ENCODE results near the gene SAE1. TPM values are rescaled to one million over a fixed set of nuclear protein-coding genes. Genes with fewer than 3 reads are reported as not detected.
A peak's percentile ranks its signal among the peaks of the same experiment; 100 is the strongest.

Gene SAE1
- polyA plus RNA-seq, 3 donors = 28.3 to 54.2 (median 46.5) TPM

DNA sequence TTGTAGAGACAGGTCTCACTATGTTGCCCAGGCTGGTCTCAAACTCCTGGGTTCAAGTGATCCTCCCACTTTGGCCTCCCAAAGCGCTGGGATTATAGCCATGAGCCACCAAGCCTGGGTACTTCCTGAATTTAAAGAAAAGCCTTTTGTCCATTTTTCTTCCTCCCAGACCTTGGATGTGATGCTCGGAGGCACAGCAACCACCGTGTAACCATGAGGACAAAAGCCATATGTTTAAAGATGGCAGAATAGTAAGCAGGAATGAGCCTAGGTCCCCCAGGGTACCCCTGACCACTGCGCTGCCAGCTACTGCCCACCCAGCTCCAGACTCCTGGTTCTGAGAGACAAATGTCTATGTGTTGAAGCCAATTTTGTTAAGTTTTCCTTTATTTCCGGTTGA, 48.1 kb upstream of the SAE1 start:
- no peak for TF ChIP-seq CTCF (IDR thresholded peaks at IDR 0.05)
- Mint-ChIP-seq H3K27ac (no peak overlapping the region), H3K9me3 (no peaks in the 10 kb centered on the region), H3K36me3 (peaks cover 69 to 96% of the 10 kb centered on the region in 2 donors), H3K4me3 (no peak overlapping the region), H3K27me3 (ENCODE audit: low read depth in 3 of 3) (peaks cover 0 to 3% (median 0%) of the 10 kb centered on the region in 3 donors), H3K4me1 (no peaks in the 10 kb centered on the region)
- DNase-seq = no peak
- no peaks in the 10 kb centered on the region for H3K4me1 ChIP-seq (ENCODE audit: control insufficient read depth in 1 of 2, insufficient read depth in 2 of 2, low read length in 2 of 2)
- no peak overlapping the region for H3K4me2 ChIP-seq (replicated peaks; ENCODE audit: extremely low read depth, low read length, poor library complexity, severe bottlenecking)
- H2AFZ ChIP-seq (ENCODE audit: insufficient read depth, low read depth, low read length, poor library complexity, severe bottlenecking) = no peak overlapping the region
- H3K9me3 ChIP-seq (replicated peaks in 1 of 2; ENCODE audit: control insufficient read depth in 1 of 2, insufficient read depth in 1 of 2, low read length in 2 of 2) = no peaks in the 10 kb centered on the region
- 100% methylated on average over 5 of the region's 5 CpGs for WGBS (ENCODE audit: insufficient coverage)
- no peak overlapping the region for H3K9ac ChIP-seq (ENCODE audit: insufficient read depth, low read length, poor library complexity, severe bottlenecking)
- no peaks in the 10 kb centered on the region for H3K27me3 ChIP-seq (ENCODE audit: control insufficient read depth in 2 of 2, insufficient read depth in 2 of 2, low read length in 2 of 2)
- peaks cover 4% of the 10 kb centered on the region for H3K79me2 ChIP-seq (ENCODE audit: insufficient read depth, low read length)
- peaks cover 6% of the 10 kb centered on the region for H4K20me1 ChIP-seq (ENCODE audit: insufficient read depth, low read length)
- peaks cover 72 to 96% of the 10 kb centered on the region in 2 donors for H3K36me3 ChIP-seq (replicated peaks in 1 of 2; ENCODE audit: control insufficient read depth in 1 of 2, insufficient read depth in 2 of 2, low read length in 2 of 2)
- H3K4me3 ChIP-seq (replicated peaks in 1 of 3; ENCODE audit: low read depth in 2 of 3, low read length in 3 of 3) = no peak overlapping the region
- intact Hi-C loops (cut with micrococcal nuclease) = no loop called here
- no peak overlapping the region for H3K27ac ChIP-seq (ENCODE audit: low read depth in 1 of 2, low read length in 2 of 2)

GRCh38 chr19:47084879-47085439, 45.7 kb upstream of the SAE1 start:
- no peak for DNase-seq
- Mint-ChIP-seq H3K36me3 (peaks cover 80 to 100% of the 10 kb centered on the region in 2 donors), H3K27ac (peak overlapping the region in 3 of 7 donors; percentile 16 to 31 (median 25)), H3K4me3 (no peak overlapping the region), H3K27me3 (ENCODE audit: low read depth in 3 of 3) (peaks cover 0 to 4% (median 0%) of the 10 kb centered on the region in 3 donors), H3K9me3 (no peaks in the 10 kb centered on the region), H3K4me1 (no peaks in the 10 kb centered on the region)
- Histone ChIP-seq H3K4me2 (replicated peaks; ENCODE audit: extremely low read depth, low read length, poor library complexity, severe bottlenecking) (no peak overlapping the region), H3K9me3 (replicated peaks in 1 of 2; ENCODE audit: control insufficient read depth in 1 of 2, insufficient read depth in 1 of 2, low read length in 2 of 2) (no peaks in the 10 kb centered on the region), H3K36me3 (replicated peaks in 1 of 2; ENCODE audit: control insufficient read depth in 1 of 2, insufficient read depth in 2 of 2, low read length in 2 of 2) (peaks cover 84 to 99% of the 10 kb centered on the region in 2 donors), H3K4me1 (ENCODE audit: control insufficient read depth in 1 of 2, insufficient read depth in 2 of 2, low read length in 2 of 2) (no peaks in the 10 kb centered on the region), H3K79me2 (ENCODE audit: insufficient read depth, low read length) (peaks cover 4% of the 10 kb centered on the region), H4K20me1 (ENCODE audit: insufficient read depth, low read length) (peaks cover 11% of the 10 kb centered on the region), H3K27me3 (ENCODE audit: control insufficient read depth in 2 of 2, insufficient read depth in 2 of 2, low read length in 2 of 2) (no peaks in the 10 kb centered on the region), H3K27ac (ENCODE audit: low read depth in 1 of 2, low read length in 2 of 2) (no peak overlapping the region), H3K9ac (ENCODE audit: insufficient read depth, low read length, poor library complexity, severe bottlenecking) (no peak overlapping the region), H2AFZ (ENCODE audit: insufficient read depth, low read depth, low read length, poor library complexity, severe bottlenecking) (no peak overlapping the region), H3K4me3 (replicated peaks in 1 of 3; ENCODE audit: low read depth in 2 of 3, low read length in 3 of 3) (no peak overlapping the region)
- TF ChIP-seq CTCF (IDR thresholded peaks at IDR 0.05) = no peak
- intact Hi-C loops (cut with micrococcal nuclease) = no loop called here
- 96% methylated on average over 11 of the region's 24 CpGs for WGBS (ENCODE audit: insufficient coverage)
